Hepatocyte (in vitro differentiated cells): Measurements from ENCODE around the gene ELAVL3. TPM values are rescaled to one million over a fixed set of nuclear protein-coding genes. Genes with fewer than 3 reads are reported as not detected.
A peak's percentile ranks its signal among the peaks of the same experiment; 100 is the strongest.

Experiments
- DNase-seq: peaks from one replicate; pipeline ENCODE4 v3.0.0-alpha.2; 2016; ENCODE audit warnings: low spot score
- H2AFZ ChIP-seq: fragments of 200-600 bp; sonication (generic); 2 replicates; pipeline ENCODE4 v1.6.0; 2016; ENCODE audit warnings: antibody characterized with exemption, mild to moderate bottlenecking
- H3K27ac ChIP-seq: fragments of 200-600 bp; sonication (generic); 2 replicates; pipeline ENCODE4 v1.5.1; 2016; ENCODE audit warnings: mild to moderate bottlenecking
- H3K27me3 ChIP-seq: fragments of 200-600 bp; sonication (generic); 2 replicates; pipeline ENCODE4 v1.6.1; 2016
- H3K36me3 ChIP-seq: fragments of 200-600 bp; sonication (generic); replicated peaks from 2 replicates; pipeline ENCODE4 v1.5.1; 2016; ENCODE audit warnings: low read depth; ENCODE audit not compliant: insufficient read depth
- H3K4me1 ChIP-seq: fragments of 200-600 bp; sonication (generic); 2 replicates; pipeline ENCODE4 v1.5.1; 2016; ENCODE audit warnings: mild to moderate bottlenecking, moderate library complexity; ENCODE audit not compliant: insufficient read depth
- H3K4me2 ChIP-seq: fragments of 200-600 bp; sonication (generic); 2 replicates; pipeline ENCODE4 v1.6.0; 2016
- H3K4me3 ChIP-seq: fragments of 200-600 bp; sonication (generic); 2 replicates; pipeline ENCODE4 v1.5.1; 2016; ENCODE audit warnings: mild to moderate bottlenecking
- H3K79me2 ChIP-seq: fragments of 200-600 bp; sonication (generic); 2 replicates; pipeline ENCODE4 v1.6.0; 2017; ENCODE audit warnings: mild to moderate bottlenecking
- H3K9me2 ChIP-seq: fragments of 200-600 bp; sonication (generic); replicated peaks from 2 replicates; pipeline ENCODE4 v1.6.0; 2017; ENCODE audit warnings: mild to moderate bottlenecking; ENCODE audit not compliant: insufficient read depth
- H3K9me3 ChIP-seq: fragments of 200-600 bp; sonication (generic); 2 replicates; pipeline ENCODE4 v1.5.1; 2016; ENCODE audit warnings: low read depth, mild to moderate bottlenecking
- H4K20me1 ChIP-seq: fragments of 200-600 bp; sonication (generic); 2 replicates; pipeline ENCODE4 v1.6.0; 2016; ENCODE audit warnings: mild to moderate bottlenecking; ENCODE audit not compliant: insufficient read depth, poor library complexity, severe bottlenecking
- EZH2 ChIP-seq: fragments of 200-600 bp; sonication (generic); IDR thresholded peaks from 2 replicates; pipeline ENCODE4 v1.6.1; 2016; ENCODE audit warnings: antibody characterized with exemption, mild to moderate bottlenecking, borderline replicate concordance
- EZH2phosphoT487 ChIP-seq: fragments of 200-600 bp; sonication (generic); IDR thresholded peaks from one replicate; pipeline ENCODE4 v1.6.1; 2018; ENCODE audit warnings: antibody characterized with exemption, mild to moderate bottlenecking, low read depth, moderate library complexity; ENCODE audit not compliant: unreplicated experiment, severe bottlenecking
- WGBS: methylation state at CpG from one replicate; pipeline ENCODE4 v1.1.6; 2016; ENCODE audit warnings: low lambda C conversion rate; ENCODE audit errors: missing lambda C conversion rate; 5-methylcytosine and 5-hydroxymethylcytosine counted together
- polyA plus RNA-seq: library from polyadenylated mRNA; unstranded; fragments of >200 nt; fragmentation: Nextera tagmentation; extraction: Ambion mirVana; gene quantifications from 2 replicates; pipeline ENCODE4 v1.2.1, GENCODE V29; 2016
- total RNA-seq: library from RNA; depleted of rRNA; stranded (reverse); fragments of >200 nt; gene quantifications from 2 replicates; pipeline ENCODE4 v1.2.3, GENCODE V29; 2014
- TF ChIP-seq, protein P1 (sequence below): fragments of 200-600 bp; sonication (generic); IDR thresholded peaks from 2 replicates; pipeline ENCODE4 v1.5.1; 2016; ENCODE audit warnings: antibody characterized with exemption, mild to moderate bottlenecking; ENCODE audit not compliant: poor library complexity

ELAVL3 gene
- total and polyA plus RNA-seq, 2 experiments from 2014 or later, result 0.11 to 0.30 TPM

GRCh38 chr19:11451871-11452619 lies 28.8 kb downstream of the ELAVL3 start:
- DNase-seq, result no peak
- no peaks in the 10 kb centered on the region for H3K9me2 ChIP-seq
- TF ChIP-seq, protein P1, sequence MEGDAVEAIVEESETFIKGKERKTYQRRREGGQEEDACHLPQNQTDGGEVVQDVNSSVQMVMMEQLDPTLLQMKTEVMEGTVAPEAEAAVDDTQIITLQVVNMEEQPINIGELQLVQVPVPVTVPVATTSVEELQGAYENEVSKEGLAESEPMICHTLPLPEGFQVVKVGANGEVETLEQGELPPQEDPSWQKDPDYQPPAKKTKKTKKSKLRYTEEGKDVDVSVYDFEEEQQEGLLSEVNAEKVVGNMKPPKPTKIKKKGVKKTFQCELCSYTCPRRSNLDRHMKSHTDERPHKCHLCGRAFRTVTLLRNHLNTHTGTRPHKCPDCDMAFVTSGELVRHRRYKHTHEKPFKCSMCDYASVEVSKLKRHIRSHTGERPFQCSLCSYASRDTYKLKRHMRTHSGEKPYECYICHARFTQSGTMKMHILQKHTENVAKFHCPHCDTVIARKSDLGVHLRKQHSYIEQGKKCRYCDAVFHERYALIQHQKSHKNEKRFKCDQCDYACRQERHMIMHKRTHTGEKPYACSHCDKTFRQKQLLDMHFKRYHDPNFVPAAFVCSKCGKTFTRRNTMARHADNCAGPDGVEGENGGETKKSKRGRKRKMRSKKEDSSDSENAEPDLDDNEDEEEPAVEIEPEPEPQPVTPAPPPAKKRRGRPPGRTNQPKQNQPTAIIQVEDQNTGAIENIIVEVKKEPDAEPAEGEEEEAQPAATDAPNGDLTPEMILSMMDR, result no peak
- TF ChIP-seq EZH2phosphoT487 (no peak), EZH2 (no peak)
- H2AFZ ChIP-seq, result no peak overlapping the region
- no peaks in the 10 kb centered on the region for H3K27me3 ChIP-seq
- H4K20me1 ChIP-seq, result no peaks in the 10 kb centered on the region
- H3K79me2 ChIP-seq, result no peaks in the 10 kb centered on the region
- no peak overlapping the region for H3K27ac ChIP-seq
- no peaks in the 10 kb centered on the region for H3K9me3 ChIP-seq
- peak overlapping the region; percentile 4 for H3K4me2 ChIP-seq
- peaks cover 2% of the 10 kb centered on the region for H3K4me1 ChIP-seq
- H3K36me3 ChIP-seq, result no peaks in the 10 kb centered on the region
- H3K4me3 ChIP-seq, result no peak overlapping the region
- 70% methylated on average over 24 of the region's 25 CpGs for WGBS

GRCh38 chr19:11451327-11451870 lies 29.4 kb downstream of the ELAVL3 start:
- H3K9me3 ChIP-seq, result no peaks in the 10 kb centered on the region
- 59% methylated on average over 12 of the region's 13 CpGs for WGBS
- peak overlapping the region; percentile 4 for H3K4me2 ChIP-seq

DNA sequence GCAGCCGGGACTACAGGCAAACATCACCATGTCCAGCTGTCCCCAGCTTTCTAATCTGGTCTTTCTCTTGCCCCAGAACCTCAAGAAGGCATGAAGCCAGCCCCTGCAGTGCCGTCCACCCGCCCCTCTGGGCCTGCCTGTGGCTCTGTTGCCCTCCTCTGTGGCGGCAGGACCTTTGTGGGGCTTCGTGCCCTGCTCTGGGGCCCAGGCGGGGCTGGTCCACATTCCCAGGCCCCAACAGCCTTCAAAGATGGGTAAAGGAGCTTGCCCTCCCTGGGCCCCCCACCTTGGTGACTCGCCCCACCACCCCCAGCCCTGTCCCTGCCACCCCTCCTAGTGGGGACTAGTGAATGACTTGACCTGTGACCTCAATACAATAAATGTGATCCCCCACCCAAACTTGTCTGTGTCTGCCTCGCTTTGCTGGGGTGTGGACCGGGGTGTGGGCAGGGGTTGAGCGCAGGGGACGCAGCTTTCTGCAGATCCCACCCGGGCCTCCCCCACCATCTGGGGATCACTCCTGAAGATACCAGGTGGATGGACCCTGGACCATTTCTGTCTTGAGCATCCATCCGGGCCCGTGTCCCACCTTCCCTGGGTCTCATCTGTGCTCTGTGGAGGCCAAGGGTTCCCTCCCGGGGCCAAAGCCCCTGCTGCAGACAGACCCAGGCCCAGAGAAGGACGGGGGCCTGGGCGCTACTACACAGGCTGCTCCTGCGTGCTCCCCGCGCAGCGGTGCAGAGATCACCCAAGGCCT lies 30.1 kb downstream of the ELAVL3 start:
- no peak for DNase-seq
- Histone ChIP-seq H3K4me3 (no peak overlapping the region), H4K20me1 (no peaks in the 10 kb centered on the region), H3K9me3 (no peaks in the 10 kb centered on the region), H3K36me3 (no peaks in the 10 kb centered on the region), H3K27ac (no peak overlapping the region), H3K4me2 (no peak overlapping the region), H3K27me3 (no peaks in the 10 kb centered on the region), H3K9me2 (no peaks in the 10 kb centered on the region), H3K4me1 (peaks cover 2% of the 10 kb centered on the region), H2AFZ (no peak overlapping the region), H3K79me2 (no peaks in the 10 kb centered on the region)
- TF ChIP-seq EZH2phosphoT487, result no peak
- no peak for TF ChIP-seq EZH2
- TF ChIP-seq, protein P1, result no peak
- WGBS, result 95% methylated on average over 18 of the region's 21 CpGs

More at GRCh38 chr19:11451327-11451870, 29.4 kb downstream of the ELAVL3 start:
- Histone ChIP-seq H3K27ac (no peak overlapping the region), H3K27me3 (no peaks in the 10 kb centered on the region), H4K20me1 (no peaks in the 10 kb centered on the region), H3K9me2 (no peaks in the 10 kb centered on the region), H2AFZ (no peak overlapping the region), H3K4me1 (peaks cover 2% of the 10 kb centered on the region), H3K79me2 (no peaks in the 10 kb centered on the region), H3K36me3 (no peaks in the 10 kb centered on the region), H3K4me3 (no peak overlapping the region)
- no peak for TF ChIP-seq EZH2phosphoT487
- no peak for TF ChIP-seq EZH2
- TF ChIP-seq, protein P1, result no peak
- no peak for DNase-seq
